WTC11 (cell line): Measurements from ENCODE around the gene MAD2L1. TPM values are rescaled to one million over a fixed set of nuclear protein-coding genes. Genes with fewer than 3 reads are reported as not detected.

Experiments
- ATAC-seq: fragments of 200-7000 bp; cut with Tn5 transposase; 2 replicates; pipeline ENCODE4 v1.10.0; 2021; ENCODE audit warnings: mild to moderate bottlenecking, moderate library complexity
- CTCF ChIA-PET: fragments of 300-600 bp; sonication (Branson Sonifier 250); formaldehyde crosslinking; loops from one replicate; lab custom pipeline; 2021; ENCODE audit warnings: antibody characterized with exemption; lab: Charles Lee
- POLR2A ChIA-PET: fragments of 350-600 bp; sonication (Branson Sonifier 250); formaldehyde crosslinking; loops from one replicate; lab custom pipeline; 2021; ENCODE audit warnings: antibody characterized with exemption; lab: Charles Lee
- DNase-seq: peaks from one replicate; pipeline ENCODE4 v3.0.0; 2021; ENCODE audit warnings: low spot score
- H3K27ac Mint-ChIP-seq: 2 replicates; pipeline ENCODE4 v1.8.0; 2021; ENCODE audit warnings: mixed read lengths
- H3K27me3 Mint-ChIP-seq: 2 replicates; pipeline ENCODE4 v1.8.0; 2021; ENCODE audit warnings: low read depth, mild to moderate bottlenecking, moderate library complexity, mixed read lengths
- H3K36me3 Mint-ChIP-seq: 2 replicates; pipeline ENCODE4 v1.8.0; 2021; ENCODE audit warnings: mixed read lengths
- H3K4me1 Mint-ChIP-seq: 2 replicates; pipeline ENCODE4 v1.8.0; 2022; ENCODE audit warnings: mixed read lengths
- H3K4me3 Mint-ChIP-seq: 2 replicates; pipeline ENCODE4 v1.8.0; 2021; ENCODE audit warnings: mild to moderate bottlenecking, moderate library complexity, mixed read lengths
- H3K9me3 Mint-ChIP-seq: 2 replicates; pipeline ENCODE4 v1.8.0; 2021; ENCODE audit warnings: mixed read lengths
- ATF1 ChIP-seq: sonication (generic); formaldehyde crosslinking; IDR thresholded peaks from 2 replicates; pipeline ENCODE4 v1.8.1; 2023; ENCODE audit warnings: mild to moderate bottlenecking, moderate library complexity, missing genetic modification reagents
- CREM ChIP-seq: sonication (generic); formaldehyde crosslinking; IDR thresholded peaks from 2 replicates; pipeline ENCODE4 v1.8.1; 2022; ENCODE audit warnings: mild to moderate bottlenecking, missing genetic modification reagents, moderate library complexity
- ESRRA ChIP-seq: sonication (generic); formaldehyde crosslinking; IDR thresholded peaks from 2 replicates; pipeline ENCODE4 v1.8.1; 2022; ENCODE audit warnings: mild to moderate bottlenecking, missing genetic modification reagents, borderline replicate concordance
- GRHL2 ChIP-seq: fragments of 250-450 bp; sonication (Bioruptor Pico); IDR thresholded peaks from 2 replicates; pipeline ENCODE4 v1.8.0; 2022; ENCODE audit warnings: mild to moderate bottlenecking, moderate library complexity; ENCODE audit not compliant: insufficient replicate concordance, severe bottlenecking
- GTF2I ChIP-seq: fragments of 250-450 bp; sonication (Bioruptor Pico); conservative IDR thresholded peaks from 2 replicates; pipeline ENCODE4 v1.4.0; 2021; ENCODE audit warnings: mild to moderate bottlenecking
- HMGA2 ChIP-seq: fragments of 250-450 bp; sonication (Bioruptor Pico); IDR thresholded peaks from 2 replicates; pipeline ENCODE4 v1.4.0; 2021; ENCODE audit warnings: mild to moderate bottlenecking, moderate library complexity
- NFYB ChIP-seq: sonication (generic); formaldehyde crosslinking; conservative IDR thresholded peaks from 2 replicates; pipeline ENCODE4 v1.8.0; 2022; ENCODE audit warnings: low read depth, missing genetic modification reagents
- OVOL2 ChIP-seq: fragments of 250-450 bp; sonication (Bioruptor Pico); IDR thresholded peaks from 2 replicates; pipeline ENCODE4 v1.9.0; 2021; ENCODE audit warnings: mild to moderate bottlenecking, borderline replicate concordance
- PRRX2 ChIP-seq: fragments of 250-450 bp; sonication (Bioruptor Pico); IDR thresholded peaks from 2 replicates; pipeline ENCODE4 v1.8.0; 2021; ENCODE audit warnings: mild to moderate bottlenecking
- SMAD3 ChIP-seq: sonication (generic); formaldehyde crosslinking; IDR thresholded peaks from 2 replicates; pipeline ENCODE4 v1.8.0; 2022; ENCODE audit warnings: missing genetic modification reagents, mild to moderate bottlenecking, borderline replicate concordance
- SOX15 ChIP-seq: fragments of 250-450 bp; sonication (Bioruptor Pico); IDR thresholded peaks from 2 replicates; pipeline ENCODE4 v1.9.0; 2021; ENCODE audit warnings: mild to moderate bottlenecking
- SP1 ChIP-seq: sonication (generic); formaldehyde crosslinking; conservative IDR thresholded peaks from 2 replicates; pipeline ENCODE4 v1.8.1; 2022; ENCODE audit warnings: missing genetic modification reagents
- TP53 ChIP-seq: sonication (generic); formaldehyde crosslinking; IDR thresholded peaks from 2 replicates; pipeline ENCODE4 v1.8.1; 2023; ENCODE audit warnings: mild to moderate bottlenecking, missing genetic modification reagents
- ZBTB21 ChIP-seq: sonication (generic); formaldehyde crosslinking; IDR thresholded peaks from 2 replicates; pipeline ENCODE4 v1.8.1; 2023; ENCODE audit warnings: mild to moderate bottlenecking, missing genetic modification reagents, borderline replicate concordance
- ZNF121 ChIP-seq: sonication (generic); formaldehyde crosslinking; IDR thresholded peaks from 2 replicates; pipeline ENCODE4 v1.8.0; 2023; ENCODE audit warnings: missing genetic modification reagents
- ZNF317 ChIP-seq: sonication (generic); formaldehyde crosslinking; IDR thresholded peaks from 2 replicates; pipeline ENCODE4 v1.8.1; 2023; ENCODE audit warnings: low read depth, mild to moderate bottlenecking, moderate library complexity, missing genetic modification reagents, borderline replicate concordance
- ZNF396 ChIP-seq: fragments of 250-450 bp; sonication (Bioruptor Pico); IDR thresholded peaks from 2 replicates; pipeline ENCODE4 v1.8.0; 2021; ENCODE audit warnings: mild to moderate bottlenecking, moderate library complexity, borderline replicate concordance
- total RNA-seq: library from RNA; stranded (reverse); gene quantifications from 3 replicates; pipeline ENCODE4 v1.2.3, GENCODE V29; 2021
- TF ChIP-seq, protein P1 (sequence below): sonication (generic); formaldehyde crosslinking; IDR thresholded peaks from 2 replicates; pipeline ENCODE4 v1.8.0; 2023; ENCODE audit warnings: missing genetic modification reagents, mild to moderate bottlenecking, borderline replicate concordance
- TF ChIP-seq, protein P2 (sequence below): sonication (generic); formaldehyde crosslinking; IDR thresholded peaks from 2 replicates; pipeline ENCODE4 v1.8.1; 2023; ENCODE audit warnings: mild to moderate bottlenecking, missing genetic modification reagents
- TF ChIP-seq, protein P3 (sequence below): sonication (generic); formaldehyde crosslinking; IDR thresholded peaks from 2 replicates; pipeline ENCODE4 v1.8.0; 2022; ENCODE audit warnings: missing genetic modification reagents
- TF ChIP-seq, protein P4 (sequence below): sonication (generic); formaldehyde crosslinking; conservative IDR thresholded peaks from 2 replicates; pipeline ENCODE4 v1.8.1; 2022; ENCODE audit warnings: mild to moderate bottlenecking, missing genetic modification reagents
- TF ChIP-seq, protein P5 (sequence below): fragments of 200-600 bp; IDR thresholded peaks from 2 replicates; pipeline ENCODE4 v1.8.0; 2022; ENCODE audit warnings: antibody characterized with exemption
- TF ChIP-seq, protein P6 (sequence below): sonication (generic); formaldehyde crosslinking; IDR thresholded peaks from 2 replicates; pipeline ENCODE4 v1.8.1; 2022; ENCODE audit warnings: low read depth, missing genetic modification reagents, borderline replicate concordance

MAD2L1 gene
- total RNA-seq, 1 experiment from 2014 or later: 81.2 TPM

DNA sequence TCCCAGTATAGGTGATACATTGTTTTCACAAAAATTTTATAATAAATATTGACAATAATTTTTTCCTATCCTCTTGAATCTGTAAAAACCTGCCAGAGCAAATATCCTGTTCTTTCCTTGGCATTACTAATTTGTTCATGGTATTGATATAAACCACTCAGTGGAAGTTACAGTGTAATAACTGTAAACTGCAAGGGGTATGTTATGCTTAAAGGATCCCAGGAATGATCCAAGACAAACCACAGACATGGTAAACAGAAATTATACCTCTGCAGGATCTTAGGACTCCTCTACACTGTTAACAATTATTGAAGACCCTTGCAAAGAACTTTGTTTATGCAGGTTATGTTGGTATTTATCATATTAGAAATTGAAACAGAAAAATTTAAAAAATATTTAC lies 17.7 kb upstream of the MAD2L1 start (continued):
- TF ChIP-seq, protein P1, sequence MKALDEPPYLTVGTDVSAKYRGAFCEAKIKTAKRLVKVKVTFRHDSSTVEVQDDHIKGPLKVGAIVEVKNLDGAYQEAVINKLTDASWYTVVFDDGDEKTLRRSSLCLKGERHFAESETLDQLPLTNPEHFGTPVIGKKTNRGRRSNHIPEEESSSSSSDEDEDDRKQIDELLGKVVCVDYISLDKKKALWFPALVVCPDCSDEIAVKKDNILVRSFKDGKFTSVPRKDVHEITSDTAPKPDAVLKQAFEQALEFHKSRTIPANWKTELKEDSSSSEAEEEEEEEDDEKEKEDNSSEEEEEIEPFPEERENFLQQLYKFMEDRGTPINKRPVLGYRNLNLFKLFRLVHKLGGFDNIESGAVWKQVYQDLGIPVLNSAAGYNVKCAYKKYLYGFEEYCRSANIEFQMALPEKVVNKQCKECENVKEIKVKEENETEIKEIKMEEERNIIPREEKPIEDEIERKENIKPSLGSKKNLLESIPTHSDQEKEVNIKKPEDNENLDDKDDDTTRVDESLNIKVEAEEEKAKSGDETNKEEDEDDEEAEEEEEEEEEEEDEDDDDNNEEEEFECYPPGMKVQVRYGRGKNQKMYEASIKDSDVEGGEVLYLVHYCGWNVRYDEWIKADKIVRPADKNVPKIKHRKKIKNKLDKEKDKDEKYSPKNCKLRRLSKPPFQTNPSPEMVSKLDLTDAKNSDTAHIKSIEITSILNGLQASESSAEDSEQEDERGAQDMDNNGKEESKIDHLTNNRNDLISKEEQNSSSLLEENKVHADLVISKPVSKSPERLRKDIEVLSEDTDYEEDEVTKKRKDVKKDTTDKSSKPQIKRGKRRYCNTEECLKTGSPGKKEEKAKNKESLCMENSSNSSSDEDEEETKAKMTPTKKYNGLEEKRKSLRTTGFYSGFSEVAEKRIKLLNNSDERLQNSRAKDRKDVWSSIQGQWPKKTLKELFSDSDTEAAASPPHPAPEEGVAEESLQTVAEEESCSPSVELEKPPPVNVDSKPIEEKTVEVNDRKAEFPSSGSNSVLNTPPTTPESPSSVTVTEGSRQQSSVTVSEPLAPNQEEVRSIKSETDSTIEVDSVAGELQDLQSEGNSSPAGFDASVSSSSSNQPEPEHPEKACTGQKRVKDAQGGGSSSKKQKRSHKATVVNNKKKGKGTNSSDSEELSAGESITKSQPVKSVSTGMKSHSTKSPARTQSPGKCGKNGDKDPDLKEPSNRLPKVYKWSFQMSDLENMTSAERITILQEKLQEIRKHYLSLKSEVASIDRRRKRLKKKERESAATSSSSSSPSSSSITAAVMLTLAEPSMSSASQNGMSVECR: no peak
- no peak for TF ChIP-seq HMGA2
- TF ChIP-seq ESRRA (CRISPR knock-in tag): no peak
- TF ChIP-seq SOX15: no peak
- TF ChIP-seq, protein P2, sequence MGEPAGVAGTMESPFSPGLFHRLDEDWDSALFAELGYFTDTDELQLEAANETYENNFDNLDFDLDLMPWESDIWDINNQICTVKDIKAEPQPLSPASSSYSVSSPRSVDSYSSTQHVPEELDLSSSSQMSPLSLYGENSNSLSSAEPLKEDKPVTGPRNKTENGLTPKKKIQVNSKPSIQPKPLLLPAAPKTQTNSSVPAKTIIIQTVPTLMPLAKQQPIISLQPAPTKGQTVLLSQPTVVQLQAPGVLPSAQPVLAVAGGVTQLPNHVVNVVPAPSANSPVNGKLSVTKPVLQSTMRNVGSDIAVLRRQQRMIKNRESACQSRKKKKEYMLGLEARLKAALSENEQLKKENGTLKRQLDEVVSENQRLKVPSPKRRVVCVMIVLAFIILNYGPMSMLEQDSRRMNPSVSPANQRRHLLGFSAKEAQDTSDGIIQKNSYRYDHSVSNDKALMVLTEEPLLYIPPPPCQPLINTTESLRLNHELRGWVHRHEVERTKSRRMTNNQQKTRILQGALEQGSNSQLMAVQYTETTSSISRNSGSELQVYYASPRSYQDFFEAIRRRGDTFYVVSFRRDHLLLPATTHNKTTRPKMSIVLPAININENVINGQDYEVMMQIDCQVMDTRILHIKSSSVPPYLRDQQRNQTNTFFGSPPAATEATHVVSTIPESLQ (CRISPR knock-in tag): no peak
- TF ChIP-seq NFYB: no peak
- TF ChIP-seq GTF2I: no peak
- no peak for TF ChIP-seq CREM (CRISPR knock-in tag)
- TF ChIP-seq ZNF396 (CRISPR knock-in tag): no peak
- TF ChIP-seq OVOL2: no peak
- no peak for TF ChIP-seq ZNF317 (CRISPR knock-in tag)
- no peak for TF ChIP-seq PRRX2 (CRISPR knock-in tag)

DNA sequence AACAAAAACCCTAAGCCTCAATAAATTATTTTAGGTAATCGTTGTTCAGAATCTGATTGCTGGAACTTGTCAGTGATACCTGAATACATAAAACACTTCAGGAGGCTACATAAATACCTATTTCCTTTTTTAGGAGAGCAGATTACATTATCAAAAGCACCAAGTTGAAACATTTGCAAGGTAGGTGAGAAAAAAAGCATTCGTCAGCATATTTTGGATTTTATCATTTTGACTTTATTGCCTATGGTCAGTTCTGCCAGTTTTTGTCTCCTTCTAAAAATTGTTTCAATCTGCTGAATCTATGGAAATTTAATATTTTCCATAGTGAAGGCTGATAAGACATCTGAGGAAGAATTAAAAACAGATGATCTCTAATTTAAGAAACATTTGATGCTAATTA lies 16.5 kb upstream of the MAD2L1 start:
- H3K36me3 Mint-ChIP-seq: peaks cover 3% of the 10 kb centered on the region; the same call in 1 of the 2 replicates
- ChIA-PET CTCF (no interaction called here), POLR2A (no interaction called here)
- TF ChIP-seq HMGA2 (no peak), SMAD3 (no peak), ATF1 (CRISPR knock-in tag) (no peak), GTF2I (no peak), GRHL2 (CRISPR knock-in tag) (no peak), ZNF121 (CRISPR knock-in tag) (no peak), ZNF396 (CRISPR knock-in tag) (no peak), NFYB (no peak), SP1 (CRISPR knock-in tag) (no peak), TP53 (no peak), ZBTB21 (CRISPR knock-in tag) (no peak)
- TF ChIP-seq, protein P3, sequence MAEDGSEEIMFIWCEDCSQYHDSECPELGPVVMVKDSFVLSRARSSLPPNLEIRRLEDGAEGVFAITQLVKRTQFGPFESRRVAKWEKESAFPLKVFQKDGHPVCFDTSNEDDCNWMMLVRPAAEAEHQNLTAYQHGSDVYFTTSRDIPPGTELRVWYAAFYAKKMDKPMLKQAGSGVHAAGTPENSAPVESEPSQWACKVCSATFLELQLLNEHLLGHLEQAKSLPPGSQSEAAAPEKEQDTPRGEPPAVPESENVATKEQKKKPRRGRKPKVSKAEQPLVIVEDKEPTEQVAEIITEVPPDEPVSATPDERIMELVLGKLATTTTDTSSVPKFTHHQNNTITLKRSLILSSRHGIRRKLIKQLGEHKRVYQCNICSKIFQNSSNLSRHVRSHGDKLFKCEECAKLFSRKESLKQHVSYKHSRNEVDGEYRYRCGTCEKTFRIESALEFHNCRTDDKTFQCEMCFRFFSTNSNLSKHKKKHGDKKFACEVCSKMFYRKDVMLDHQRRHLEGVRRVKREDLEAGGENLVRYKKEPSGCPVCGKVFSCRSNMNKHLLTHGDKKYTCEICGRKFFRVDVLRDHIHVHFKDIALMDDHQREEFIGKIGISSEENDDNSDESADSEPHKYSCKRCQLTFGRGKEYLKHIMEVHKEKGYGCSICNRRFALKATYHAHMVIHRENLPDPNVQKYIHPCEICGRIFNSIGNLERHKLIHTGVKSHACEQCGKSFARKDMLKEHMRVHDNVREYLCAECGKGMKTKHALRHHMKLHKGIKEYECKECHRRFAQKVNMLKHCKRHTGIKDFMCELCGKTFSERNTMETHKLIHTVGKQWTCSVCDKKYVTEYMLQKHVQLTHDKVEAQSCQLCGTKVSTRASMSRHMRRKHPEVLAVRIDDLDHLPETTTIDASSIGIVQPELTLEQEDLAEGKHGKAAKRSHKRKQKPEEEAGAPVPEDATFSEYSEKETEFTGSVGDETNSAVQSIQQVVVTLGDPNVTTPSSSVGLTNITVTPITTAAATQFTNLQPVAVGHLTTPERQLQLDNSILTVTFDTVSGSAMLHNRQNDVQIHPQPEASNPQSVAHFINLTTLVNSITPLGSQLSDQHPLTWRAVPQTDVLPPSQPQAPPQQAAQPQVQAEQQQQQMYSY (CRISPR knock-in tag): no peak
- TF ChIP-seq, protein P4, sequence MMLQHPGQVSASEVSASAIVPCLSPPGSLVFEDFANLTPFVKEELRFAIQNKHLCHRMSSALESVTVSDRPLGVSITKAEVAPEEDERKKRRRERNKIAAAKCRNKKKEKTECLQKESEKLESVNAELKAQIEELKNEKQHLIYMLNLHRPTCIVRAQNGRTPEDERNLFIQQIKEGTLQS: no peak
- TF ChIP-seq, protein P5, sequence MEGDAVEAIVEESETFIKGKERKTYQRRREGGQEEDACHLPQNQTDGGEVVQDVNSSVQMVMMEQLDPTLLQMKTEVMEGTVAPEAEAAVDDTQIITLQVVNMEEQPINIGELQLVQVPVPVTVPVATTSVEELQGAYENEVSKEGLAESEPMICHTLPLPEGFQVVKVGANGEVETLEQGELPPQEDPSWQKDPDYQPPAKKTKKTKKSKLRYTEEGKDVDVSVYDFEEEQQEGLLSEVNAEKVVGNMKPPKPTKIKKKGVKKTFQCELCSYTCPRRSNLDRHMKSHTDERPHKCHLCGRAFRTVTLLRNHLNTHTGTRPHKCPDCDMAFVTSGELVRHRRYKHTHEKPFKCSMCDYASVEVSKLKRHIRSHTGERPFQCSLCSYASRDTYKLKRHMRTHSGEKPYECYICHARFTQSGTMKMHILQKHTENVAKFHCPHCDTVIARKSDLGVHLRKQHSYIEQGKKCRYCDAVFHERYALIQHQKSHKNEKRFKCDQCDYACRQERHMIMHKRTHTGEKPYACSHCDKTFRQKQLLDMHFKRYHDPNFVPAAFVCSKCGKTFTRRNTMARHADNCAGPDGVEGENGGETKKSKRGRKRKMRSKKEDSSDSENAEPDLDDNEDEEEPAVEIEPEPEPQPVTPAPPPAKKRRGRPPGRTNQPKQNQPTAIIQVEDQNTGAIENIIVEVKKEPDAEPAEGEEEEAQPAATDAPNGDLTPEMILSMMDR: no peak
- TF ChIP-seq, protein P6, sequence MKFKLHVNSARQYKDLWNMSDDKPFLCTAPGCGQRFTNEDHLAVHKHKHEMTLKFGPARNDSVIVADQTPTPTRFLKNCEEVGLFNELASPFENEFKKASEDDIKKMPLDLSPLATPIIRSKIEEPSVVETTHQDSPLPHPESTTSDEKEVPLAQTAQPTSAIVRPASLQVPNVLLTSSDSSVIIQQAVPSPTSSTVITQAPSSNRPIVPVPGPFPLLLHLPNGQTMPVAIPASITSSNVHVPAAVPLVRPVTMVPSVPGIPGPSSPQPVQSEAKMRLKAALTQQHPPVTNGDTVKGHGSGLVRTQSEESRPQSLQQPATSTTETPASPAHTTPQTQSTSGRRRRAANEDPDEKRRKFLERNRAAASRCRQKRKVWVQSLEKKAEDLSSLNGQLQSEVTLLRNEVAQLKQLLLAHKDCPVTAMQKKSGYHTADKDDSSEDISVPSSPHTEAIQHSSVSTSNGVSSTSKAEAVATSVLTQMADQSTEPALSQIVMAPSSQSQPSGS (CRISPR knock-in tag): no peak
- TF ChIP-seq, all 79 proteins: peak for 0
- no peak overlapping the region for H3K4me3 Mint-ChIP-seq
- no peaks in the 10 kb centered on the region for H3K27me3 Mint-ChIP-seq
- DNase-seq: no peak
- peaks cover 10% of the 10 kb centered on the region for H3K4me1 Mint-ChIP-seq
- H3K9me3 Mint-ChIP-seq: peaks cover 9% of the 10 kb centered on the region
- no peak for ATAC-seq
- no peak overlapping the region for H3K27ac Mint-ChIP-seq
